ENCODE data around the gene SH3BGR.

The SH3BGR gene

GRCh38 chr21:39430954-39431353 is 20.8 kb upstream of the SH3BGR start:
- H3K27ac ChIP-seq = no peak overlapping the region
- POLR2A ChIA-PET (ENCODE audit: low non-redundant PET) = no interaction called here
- CTCF ChIA-PET = no interaction called here
- no peak for DNase-seq (ENCODE audit: low spot score)
- no peak for TF ChIP-seq CTCF (conservative IDR thresholded peaks at IDR 0.05; ENCODE audit: low read depth)

GRCh38 chr21:39434950-39435349 is 16.8 kb upstream of the SH3BGR start:
- CTCF ChIA-PET = no interaction called here
- no peak overlapping the region for H3K27ac ChIP-seq
- POLR2A ChIA-PET (ENCODE audit: low non-redundant PET) = no interaction called here
- no peak for DNase-seq (ENCODE audit: low spot score)
- no peak for TF ChIP-seq CTCF (conservative IDR thresholded peaks at IDR 0.05; ENCODE audit: low read depth)

- POLR2A ChIA-PET (ENCODE audit: low non-redundant PET) = no interaction called here
- TF ChIP-seq CTCF (conservative IDR thresholded peaks at IDR 0.05; ENCODE audit: low read depth) = no peak
- no peak overlapping the region for H3K27ac ChIP-seq
- CTCF ChIA-PET = no interaction called here
- DNase-seq (ENCODE audit: low spot score) = no peak
Measured at GRCh38 chr21:39439232-39439631, 12.5 kb upstream of the SH3BGR start.

- POLR2A ChIA-PET (ENCODE audit: low non-redundant PET) = no interaction called here
- peak; percentile 48 for DNase-seq (ENCODE audit: low spot score)
- peak; percentile 81 for TF ChIP-seq CTCF (conservative IDR thresholded peaks at IDR 0.05; ENCODE audit: low read depth)
- CTCF ChIA-PET = interaction anchor here (0.6 to 1.2 kb wide), 4 partner anchors 14 to 906 kb away, joined by 3 to 6 read pairs (median 4); no protein-coding TSS in a partner anchor
- H3K27ac ChIP-seq = no peak overlapping the region
Measured at GRCh38 chr21:39441502-39442475, 10.0 kb upstream of the SH3BGR start.

- CTCF ChIA-PET = interaction anchor here (0.6 kb wide), 1 partner anchor 259 kb away, joined by 3 read pairs; no protein-coding TSS in a partner anchor
- H3K27ac ChIP-seq = peak overlapping the region; percentile 76
- peak; percentile 10 for DNase-seq (ENCODE audit: low spot score)
- no peak for TF ChIP-seq CTCF (conservative IDR thresholded peaks at IDR 0.05; ENCODE audit: low read depth)
- POLR2A ChIA-PET (ENCODE audit: low non-redundant PET) = no interaction called here
Measured at GRCh38 chr21:39444421-39445180, 7.2 kb upstream of the SH3BGR start.
